OCI-M1 (cell line): ENCODE data around the gene B3GAT2.
"Not testable (repeated sequence)": the region's sequence is repeated elsewhere in the genome, so short reads cannot be mapped to it uniquely, and the experiment has no call there.

Experiments used
- DNase-seq: peaks from one replicate; lab custom pipeline; 2025; lab: John Stamatoyannopoulos, UW

Gene B3GAT2, protein sequence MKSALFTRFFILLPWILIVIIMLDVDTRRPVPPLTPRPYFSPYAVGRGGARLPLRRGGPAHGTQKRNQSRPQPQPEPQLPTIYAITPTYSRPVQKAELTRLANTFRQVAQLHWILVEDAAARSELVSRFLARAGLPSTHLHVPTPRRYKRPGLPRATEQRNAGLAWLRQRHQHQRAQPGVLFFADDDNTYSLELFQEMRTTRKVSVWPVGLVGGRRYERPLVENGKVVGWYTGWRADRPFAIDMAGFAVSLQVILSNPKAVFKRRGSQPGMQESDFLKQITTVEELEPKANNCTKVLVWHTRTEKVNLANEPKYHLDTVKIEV

DNA sequence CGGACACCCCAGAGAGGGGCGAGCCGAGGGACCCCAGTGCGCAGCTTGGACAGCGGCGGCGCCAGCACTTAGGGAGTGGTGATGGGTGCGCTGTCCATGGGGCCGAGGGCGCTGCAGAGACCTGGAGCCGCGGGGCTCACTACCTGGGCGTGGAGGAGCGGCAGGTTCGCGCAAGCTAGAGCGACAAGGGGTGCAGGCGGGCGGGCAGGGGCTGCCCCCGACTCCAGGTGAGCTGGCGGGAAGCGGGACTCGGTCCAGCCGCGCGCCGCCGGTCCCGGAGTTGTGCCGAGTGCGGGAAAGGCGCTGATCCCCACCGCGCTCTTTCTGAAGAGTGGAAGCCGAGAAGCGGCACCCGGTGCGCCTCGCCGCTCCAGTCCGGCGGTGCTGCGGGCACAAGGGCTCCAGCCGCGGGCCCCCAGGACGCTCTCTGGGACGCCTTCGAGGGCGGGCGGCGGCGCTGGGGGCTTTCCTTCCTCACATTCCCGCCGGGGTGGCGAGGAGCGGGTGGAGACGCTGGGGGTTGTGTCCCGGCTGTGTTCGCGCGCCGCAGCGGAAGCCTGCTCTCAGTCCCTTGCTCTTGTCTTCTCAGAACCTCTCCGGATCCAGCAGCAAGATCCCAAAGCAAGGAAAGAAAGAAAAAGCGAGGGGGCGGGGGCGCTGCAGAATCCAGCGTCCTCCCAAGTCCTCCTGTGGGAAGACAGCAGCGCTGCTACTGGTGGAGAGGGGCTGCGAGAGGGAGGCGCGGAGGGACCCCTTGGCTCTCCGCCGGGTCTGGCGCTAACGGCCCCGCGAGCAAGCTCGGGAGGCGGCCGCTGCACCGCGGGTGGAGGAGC, at the start of gene B3GAT2:
TSS of gene B3GAT2 (minus strand) at position 610 of the 833 bp plus-strand sequence. CDS start 631 bp downstream, outside the sequence.
- no peak for DNase-seq

DNA sequence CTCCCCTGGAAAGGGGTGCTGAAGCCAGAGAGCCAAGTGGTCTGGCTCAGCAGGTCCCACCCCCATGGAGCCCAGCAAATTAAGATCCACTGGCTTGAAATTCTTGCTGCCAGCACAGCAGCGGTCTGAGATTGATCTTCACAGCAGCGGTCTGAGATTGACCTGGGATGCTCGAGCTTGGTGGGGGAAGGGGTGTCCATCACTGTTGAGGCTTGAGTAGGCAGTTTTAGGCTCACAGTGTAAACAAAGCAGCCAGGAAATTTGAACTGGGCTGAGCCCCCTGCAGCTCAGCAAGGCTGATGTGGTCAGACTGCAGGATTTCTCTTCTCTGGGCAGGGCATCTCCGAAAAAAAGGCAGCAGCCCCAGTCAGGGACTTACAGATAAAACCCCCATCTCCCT, 41.3 kb upstream of the B3GAT2 start:
- DNase-seq: no peak

- DNase-seq: no peak
Measured at GRCh38 chr6:70997379-70997778, 40.5 kb upstream of the B3GAT2 start.

DNA sequence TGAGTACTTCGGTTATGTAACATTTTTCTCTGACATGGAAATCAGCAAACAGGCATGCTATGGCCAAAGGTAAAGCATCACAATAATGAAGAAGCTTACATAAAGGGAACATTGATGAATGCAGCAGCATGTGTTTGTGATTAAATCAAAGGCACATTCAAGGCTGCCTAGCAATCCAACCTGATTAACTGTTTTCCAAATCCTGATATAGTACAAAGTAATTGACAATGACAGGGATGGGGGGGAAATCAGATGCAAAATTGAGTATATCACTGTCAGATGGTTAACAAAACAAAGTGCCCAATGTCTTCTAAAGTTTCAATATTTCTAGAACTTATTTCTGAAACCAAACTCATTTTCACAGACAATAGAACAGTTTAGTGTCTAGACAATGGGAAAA, 39.2 kb upstream of the B3GAT2 start:
- no peak for DNase-seq

DNA sequence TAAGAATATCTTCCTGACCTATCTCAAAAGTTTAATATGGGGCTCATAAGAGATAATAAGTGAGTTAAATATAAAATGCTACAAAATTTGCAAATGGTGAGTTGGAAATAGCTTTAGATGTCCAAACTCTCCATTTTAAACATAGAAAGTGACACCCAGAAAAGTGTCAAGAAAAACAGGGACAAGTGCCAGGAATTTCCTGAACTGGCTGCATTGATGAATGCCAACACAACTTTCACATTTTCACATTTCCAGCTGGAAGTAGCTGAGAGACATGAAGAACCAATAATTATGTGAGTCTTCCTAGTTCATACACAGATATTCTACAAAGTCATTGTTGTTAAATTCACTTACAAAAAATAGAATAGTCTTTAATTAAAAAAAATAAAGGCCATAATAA, 38.6 kb upstream of the B3GAT2 start:
- DNase-seq: no peak

GRCh38 chr6:70991253-70991652, 34.4 kb upstream of the B3GAT2 start:
- no peak for DNase-seq

- peak; percentile 45 for DNase-seq
Measured at GRCh38 chr6:70985156-70985555, 28.3 kb upstream of the B3GAT2 start.

DNA sequence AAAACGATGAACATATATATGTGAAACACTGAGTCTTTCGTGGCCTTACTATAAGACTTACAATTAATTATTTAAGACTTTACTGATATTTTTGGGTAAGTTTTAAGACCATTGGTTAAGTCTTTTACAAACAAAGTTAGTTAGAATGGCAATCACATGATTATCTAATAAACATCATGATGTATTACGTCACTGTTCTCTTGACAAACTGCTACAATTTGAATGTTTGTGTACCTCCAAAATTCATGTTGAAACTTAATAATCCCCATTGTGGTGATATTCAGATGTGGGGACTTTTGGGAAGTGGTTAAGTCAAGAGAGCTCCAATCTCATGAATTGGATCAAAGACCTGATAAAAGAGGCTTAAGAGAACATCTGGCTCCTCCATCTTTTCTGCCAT, 25.9 kb upstream of the B3GAT2 start:
- no peak for DNase-seq

GRCh38 chr6:70980727-70981126, 23.9 kb upstream of the B3GAT2 start:
- peak; percentile 5 for DNase-seq

GRCh38 chr6:70973604-70974003, 16.7 kb upstream of the B3GAT2 start:
- no peak for DNase-seq

DNA sequence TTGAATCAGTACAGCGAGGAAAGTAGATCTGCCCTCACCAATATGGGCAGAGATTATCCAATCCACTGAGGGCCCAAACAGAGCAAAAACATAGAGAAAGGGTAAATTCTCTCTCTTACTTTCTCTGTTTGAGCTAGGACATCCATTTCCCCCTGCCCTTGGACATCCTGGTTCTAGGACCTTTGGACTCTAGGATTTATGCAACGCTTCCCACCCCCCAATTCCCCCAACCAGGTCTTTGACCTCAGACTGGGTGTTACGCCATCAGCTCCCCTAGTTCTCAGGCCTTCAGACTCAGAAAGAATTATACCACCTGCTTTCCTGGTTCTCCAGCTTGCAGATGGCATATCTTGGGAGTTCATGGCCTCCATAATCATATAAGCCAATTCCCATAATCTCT, 10.2 kb upstream of the B3GAT2 start:
- DNase-seq: no peak

DNA sequence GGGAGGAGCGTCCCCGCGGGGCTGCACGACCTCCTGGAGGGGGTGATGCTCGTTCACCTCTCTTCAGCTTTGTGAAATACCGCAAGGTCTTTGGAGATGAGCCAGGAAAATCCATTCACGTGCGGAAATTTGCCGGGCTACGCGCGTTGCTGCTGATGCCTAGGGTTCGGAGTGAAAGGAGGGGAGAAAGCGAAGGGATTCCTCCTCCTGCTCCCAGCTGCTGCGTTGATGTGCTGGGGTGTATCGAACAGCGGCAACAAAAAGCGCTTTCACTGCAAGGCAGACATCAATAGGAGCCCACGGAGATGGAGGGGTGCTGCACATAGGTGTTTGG, 391 bp upstream of the B3GAT2 start:
- no peak for DNase-seq

- DNase-seq: no peak
Measured at GRCh38 chr6:70956191-70956450, 739 bp downstream of the B3GAT2 start.

GRCh38 chr6:70955441-70956190, 1.2 kb downstream of the B3GAT2 start:
- DNase-seq: peak; percentile 72

DNA sequence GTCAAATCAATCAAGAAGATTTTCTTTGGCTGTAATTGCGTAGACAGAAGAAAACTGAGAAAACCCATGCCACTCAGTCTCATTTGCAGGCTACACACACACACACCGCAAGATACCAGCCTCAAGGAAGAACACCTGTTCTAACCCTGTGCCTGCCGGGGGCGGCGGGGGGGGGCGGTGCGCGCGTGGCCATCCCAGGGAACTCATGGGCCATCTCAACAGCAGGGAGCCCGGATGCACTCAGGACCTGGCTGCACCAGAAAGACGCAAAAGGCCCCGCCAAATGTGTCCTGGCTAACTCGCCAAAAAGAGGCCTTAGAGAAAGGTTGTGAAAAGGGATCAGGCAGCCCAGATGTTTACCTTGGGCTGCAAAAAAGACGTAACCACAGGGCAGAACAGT, 2.1 kb downstream of the B3GAT2 start:
- no peak for DNase-seq

- no peak for DNase-seq
Measured at GRCh38 chr6:70954176-70954575, 2.7 kb downstream of the B3GAT2 start.

DNA sequence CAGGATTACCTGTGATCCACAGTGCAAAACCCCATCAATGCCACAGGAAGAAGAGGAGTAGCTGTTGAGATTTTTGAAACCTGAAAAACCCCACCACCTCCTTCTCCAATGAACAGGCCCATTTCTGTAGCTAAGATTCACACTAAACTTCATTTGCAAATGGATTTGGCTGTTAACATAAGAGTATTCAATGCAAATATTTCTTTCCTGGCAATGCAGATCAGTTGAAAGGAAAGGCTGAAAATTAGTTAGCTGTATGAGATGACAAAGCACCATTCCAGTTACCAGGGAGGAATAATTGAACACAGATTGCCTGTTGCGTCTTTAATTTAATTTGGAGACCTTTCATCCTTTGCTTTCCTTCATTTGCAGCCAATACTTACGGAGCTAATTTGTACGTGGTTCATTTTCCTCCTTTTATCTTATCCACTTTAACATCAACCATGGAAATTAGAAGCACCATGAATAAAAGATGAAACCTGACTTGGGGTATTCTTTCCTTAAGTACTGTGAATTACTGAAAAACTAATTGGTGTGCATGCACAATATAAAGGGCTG, 4.2 kb downstream of the B3GAT2 start:
- DNase-seq: no peak

DNA sequence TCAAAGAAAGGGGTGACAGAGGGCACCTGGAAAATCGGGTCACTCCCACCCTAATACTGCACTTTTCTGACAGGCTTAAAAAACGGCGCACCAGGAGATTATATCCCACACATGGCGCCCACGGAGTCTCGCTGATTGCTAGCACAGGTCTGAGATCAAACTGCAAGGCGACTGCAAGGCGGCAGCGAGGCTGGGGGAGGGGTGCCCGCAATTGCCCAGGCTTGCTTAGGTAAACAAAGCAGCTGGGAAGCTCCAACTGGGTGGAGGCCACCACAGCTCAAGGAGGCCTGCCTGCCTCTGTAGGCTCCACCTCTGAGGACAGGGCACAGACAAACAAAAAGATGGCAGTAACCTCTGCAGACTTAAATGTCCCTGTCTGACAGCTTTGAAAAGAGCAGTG, 12.5 kb downstream of the B3GAT2 start:
- not testable (repeated sequence) for DNase-seq

DNA sequence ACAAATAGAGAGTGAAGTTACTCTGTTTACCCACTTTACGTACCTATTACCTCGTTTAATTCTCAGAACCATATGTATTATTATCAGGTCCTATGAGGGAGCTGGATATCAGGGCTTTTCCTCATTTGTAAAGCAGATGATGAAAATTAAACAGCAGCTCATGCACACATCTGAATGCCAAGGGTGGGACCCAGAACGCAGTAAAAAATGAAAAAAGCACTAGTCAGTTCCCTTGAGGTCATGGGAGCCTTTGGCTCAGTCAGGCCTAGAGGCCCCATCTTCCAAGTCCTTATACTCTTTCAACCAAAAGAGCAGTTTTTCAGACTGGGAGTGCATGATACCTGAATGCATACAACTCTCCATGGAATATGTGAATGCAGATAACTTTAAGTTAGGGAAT, 23.0 kb downstream of the B3GAT2 start:
- no peak for DNase-seq

- DNase-seq: no peak
Measured at GRCh38 chr6:70905742-70906141, 51.1 kb downstream of the B3GAT2 start.

DNA sequence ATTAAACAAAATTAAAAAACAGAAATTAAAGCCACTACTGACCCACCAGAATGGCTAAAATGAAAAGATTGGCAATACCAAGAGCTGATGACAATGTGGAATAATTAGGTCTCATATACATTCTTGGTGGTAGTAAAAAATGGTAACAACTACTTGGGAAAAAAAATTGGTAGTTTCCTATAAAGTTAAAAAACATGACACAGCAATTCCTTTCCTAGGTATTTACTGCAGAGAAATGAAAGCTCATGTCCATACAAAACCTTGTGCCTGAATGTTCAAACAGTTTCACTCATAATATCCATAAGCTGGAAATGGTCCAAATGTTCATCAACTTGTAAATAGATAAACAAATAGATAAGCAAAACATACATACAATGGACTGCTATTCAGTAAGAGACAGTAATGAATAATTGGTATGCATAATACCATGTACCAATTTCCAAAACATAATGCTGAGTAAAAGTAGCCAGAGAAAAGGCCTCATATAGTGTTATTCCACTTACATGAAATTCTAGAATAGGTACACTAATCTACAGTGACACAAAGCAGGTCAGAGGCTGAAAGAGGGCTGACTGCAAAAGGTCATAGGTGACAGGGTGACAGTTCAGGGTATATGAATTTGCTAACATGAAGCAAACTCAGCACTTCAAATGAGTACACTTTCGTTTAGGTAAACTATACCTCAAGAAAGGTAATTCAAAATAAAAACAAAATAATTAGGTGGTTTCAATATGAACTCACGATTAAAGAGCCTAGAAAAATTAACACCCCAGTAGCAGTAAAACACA, 53.0 kb downstream of the B3GAT2 start:
- no peak for DNase-seq

- DNase-seq: peak; percentile 29
Measured at GRCh38 chr6:70901324-70901723, 55.5 kb downstream of the B3GAT2 start.
